Measurements from ENCODE around the gene DOK7. TPM values are rescaled to one million over a fixed set of nuclear protein-coding genes. Genes with fewer than 3 reads are reported as not detected.

Gene DOK7
- total RNA-seq, 4 donors from 2014 or later: 1.7 to 11.2 (median 2.6) TPM

- Histone ChIP-seq H3K4me3 (no peak overlapping the region), H3K36me3 (no peaks in the 10 kb centered on the region), H3K27ac (no peak overlapping the region), H3K9me3 (no peaks in the 10 kb centered on the region), H3K4me1 (no peaks in the 10 kb centered on the region), H3K27me3 (peaks cover 90% of the 10 kb centered on the region)
- TF ChIP-seq POLR2AphosphoS5 (IDR thresholded peaks at IDR 0.05) (no peak), POLR2A (IDR thresholded peaks at IDR 0.05) (no peak), EP300 (IDR thresholded peaks at IDR 0.05) (no peak)
- TF ChIP-seq, protein P1, sequence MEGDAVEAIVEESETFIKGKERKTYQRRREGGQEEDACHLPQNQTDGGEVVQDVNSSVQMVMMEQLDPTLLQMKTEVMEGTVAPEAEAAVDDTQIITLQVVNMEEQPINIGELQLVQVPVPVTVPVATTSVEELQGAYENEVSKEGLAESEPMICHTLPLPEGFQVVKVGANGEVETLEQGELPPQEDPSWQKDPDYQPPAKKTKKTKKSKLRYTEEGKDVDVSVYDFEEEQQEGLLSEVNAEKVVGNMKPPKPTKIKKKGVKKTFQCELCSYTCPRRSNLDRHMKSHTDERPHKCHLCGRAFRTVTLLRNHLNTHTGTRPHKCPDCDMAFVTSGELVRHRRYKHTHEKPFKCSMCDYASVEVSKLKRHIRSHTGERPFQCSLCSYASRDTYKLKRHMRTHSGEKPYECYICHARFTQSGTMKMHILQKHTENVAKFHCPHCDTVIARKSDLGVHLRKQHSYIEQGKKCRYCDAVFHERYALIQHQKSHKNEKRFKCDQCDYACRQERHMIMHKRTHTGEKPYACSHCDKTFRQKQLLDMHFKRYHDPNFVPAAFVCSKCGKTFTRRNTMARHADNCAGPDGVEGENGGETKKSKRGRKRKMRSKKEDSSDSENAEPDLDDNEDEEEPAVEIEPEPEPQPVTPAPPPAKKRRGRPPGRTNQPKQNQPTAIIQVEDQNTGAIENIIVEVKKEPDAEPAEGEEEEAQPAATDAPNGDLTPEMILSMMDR (IDR thresholded peaks at IDR 0.05): no peak
- DNase-seq (ENCODE audit: low spot score in 2 of 2): no peak
- 88% methylated on average over 12 of the region's 22 CpGs for WGBS
These were observed 13.2 kb downstream of the DOK7 start for GRCh38 chr4:3476341-3476747.

DNA sequence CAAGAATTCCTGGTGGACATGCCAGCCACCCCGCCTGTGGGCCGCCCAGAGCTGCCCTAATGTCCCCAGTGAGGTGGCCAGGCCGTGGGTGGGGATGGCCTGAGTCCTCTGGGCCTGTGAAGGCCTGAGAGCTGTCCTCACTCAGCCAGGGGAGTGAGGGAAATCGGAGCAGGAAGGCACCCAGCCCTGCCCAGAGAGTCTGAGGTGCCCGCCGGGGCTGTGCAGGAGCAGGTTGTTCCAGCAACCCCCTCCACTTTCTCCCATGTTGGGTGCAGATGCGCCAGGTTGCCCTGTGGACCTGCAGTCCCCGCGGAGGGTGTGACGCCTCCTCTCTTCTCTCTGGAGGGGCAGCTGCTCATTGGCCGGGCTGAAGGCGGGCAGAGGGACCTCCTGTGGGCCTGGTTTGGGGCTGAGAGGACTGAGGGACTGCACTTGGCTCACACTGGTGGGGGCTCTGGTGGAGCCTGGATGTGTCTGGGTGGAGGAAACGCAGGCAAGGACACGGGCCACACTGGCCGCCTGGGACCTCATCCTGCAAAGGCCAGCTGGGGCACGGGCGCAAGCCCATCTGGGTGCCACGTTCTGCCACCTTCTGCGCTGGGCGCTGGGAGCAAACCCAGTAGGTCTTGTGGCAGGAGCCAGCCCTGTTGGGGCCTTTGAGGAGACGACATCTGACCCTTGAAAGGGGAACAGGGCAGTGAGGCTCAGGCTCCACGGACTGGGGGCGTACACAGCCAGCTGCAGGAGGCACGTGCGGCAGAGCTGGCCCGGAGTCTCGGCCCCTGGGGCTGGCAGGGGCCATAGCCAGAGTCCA lies 14.0 kb downstream of the DOK7 start:
- Histone ChIP-seq H3K27ac (no peak overlapping the region), H3K9me3 (no peaks in the 10 kb centered on the region), H3K36me3 (no peaks in the 10 kb centered on the region), H3K27me3 (peaks cover 86% of the 10 kb centered on the region), H3K4me1 (no peaks in the 10 kb centered on the region), H3K4me3 (no peak overlapping the region)
- no peak for DNase-seq (ENCODE audit: low spot score in 2 of 2)
- WGBS: 90% methylated on average over 10 of the region's 27 CpGs
- TF ChIP-seq EP300 (IDR thresholded peaks at IDR 0.05) (no peak), POLR2A (IDR thresholded peaks at IDR 0.05) (no peak), POLR2AphosphoS5 (IDR thresholded peaks at IDR 0.05) (no peak)
- TF ChIP-seq, protein P1 (IDR thresholded peaks at IDR 0.05): no peak

DNA sequence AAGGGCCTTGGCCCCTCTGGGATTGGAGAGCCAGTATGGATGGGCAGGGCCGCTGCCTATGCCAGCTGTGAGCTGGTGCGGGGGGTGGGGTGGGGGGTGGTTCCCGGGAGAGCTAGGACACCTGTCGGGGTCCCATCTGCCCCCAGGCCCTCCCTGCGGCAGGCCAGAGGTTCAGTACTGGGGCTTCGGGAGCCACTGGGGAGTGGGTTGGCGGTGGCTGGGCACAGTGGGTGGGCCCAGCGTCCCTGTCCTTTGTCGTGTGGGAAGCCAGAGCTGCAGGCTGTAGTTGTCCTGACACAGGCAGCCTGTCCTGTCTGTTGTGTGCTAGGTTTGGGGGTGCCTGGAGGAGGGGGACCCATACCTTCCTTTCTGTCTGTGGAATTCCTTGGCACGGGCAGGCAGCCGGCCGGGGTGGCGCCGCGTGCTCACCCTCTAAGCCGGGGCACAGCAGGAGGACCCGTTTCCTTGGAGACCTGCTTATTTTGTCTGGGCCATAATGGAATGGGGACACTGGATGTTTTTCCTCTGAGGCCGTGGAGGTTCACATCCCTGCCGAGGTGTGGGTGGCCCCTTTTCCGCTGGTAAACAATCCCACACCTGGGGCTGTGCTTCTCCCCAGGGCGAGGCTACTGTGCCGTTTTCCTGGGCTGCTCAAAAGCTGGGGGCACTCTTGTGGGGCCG lies 14.8 kb downstream of the DOK7 start:
- Histone ChIP-seq H3K36me3 (no peaks in the 10 kb centered on the region), H3K27me3 (peaks cover 86% of the 10 kb centered on the region), H3K9me3 (no peaks in the 10 kb centered on the region), H3K4me3 (no peak overlapping the region), H3K27ac (no peak overlapping the region), H3K4me1 (no peaks in the 10 kb centered on the region)
- DNase-seq (ENCODE audit: low spot score in 2 of 2): no peak
- TF ChIP-seq EP300 (IDR thresholded peaks at IDR 0.05): no peak
- no peak for TF ChIP-seq POLR2A (IDR thresholded peaks at IDR 0.05)
- TF ChIP-seq, protein P1 (IDR thresholded peaks at IDR 0.05): no peak
- no peak for TF ChIP-seq POLR2AphosphoS5 (IDR thresholded peaks at IDR 0.05)
- WGBS: 50% methylated on average over 6 of the region's 23 CpGs

DNA sequence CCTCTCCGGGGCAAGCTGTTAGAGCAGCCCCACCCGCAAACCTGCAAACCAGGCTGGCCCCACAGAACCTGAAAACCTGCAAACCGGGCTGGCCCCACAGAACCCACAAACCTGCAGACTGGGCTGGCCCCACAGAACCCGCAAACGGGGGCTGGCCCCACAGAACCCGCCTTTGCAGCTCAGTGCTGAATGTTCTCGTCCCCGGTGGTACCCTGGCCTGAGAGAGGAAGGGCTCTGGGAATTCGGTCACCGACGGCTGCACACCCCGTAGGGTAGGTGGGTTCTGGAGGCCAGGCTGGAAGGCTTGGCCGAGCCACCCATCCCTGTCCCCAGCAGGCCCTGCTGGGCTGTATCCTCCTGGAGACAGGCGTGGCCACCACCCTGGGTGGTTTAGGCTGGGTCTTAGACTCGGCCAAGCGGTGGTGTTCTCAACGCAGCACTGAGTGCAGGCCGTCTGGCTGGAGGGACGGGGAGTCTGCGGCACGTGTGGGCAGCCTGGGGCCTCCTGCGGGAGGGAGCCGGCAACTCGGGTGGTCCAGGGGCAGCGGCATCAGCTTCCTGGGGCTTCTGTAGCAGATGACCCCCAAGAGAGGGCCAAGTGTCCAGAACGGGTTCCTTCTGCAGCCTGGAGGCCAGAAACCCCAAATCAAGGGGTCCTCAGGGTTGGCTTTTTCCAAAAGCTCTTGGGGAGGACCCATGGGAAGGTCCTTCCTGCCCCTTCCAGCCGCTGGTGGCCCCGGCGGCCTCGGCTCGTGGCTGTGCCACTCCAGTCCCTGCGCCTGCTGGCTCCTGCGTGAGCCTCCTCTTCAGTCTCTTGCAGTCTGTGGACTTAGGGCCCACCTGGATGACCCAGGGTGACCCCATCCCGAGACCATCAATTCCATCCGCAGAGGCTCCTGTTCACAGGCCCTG lies 15.6 kb downstream of the DOK7 start:
- WGBS: 87% methylated on average over 16 of the region's 35 CpGs
- Histone ChIP-seq H3K4me3 (no peak overlapping the region), H3K27ac (no peak overlapping the region), H3K9me3 (no peaks in the 10 kb centered on the region), H3K4me1 (peaks cover 4% of the 10 kb centered on the region), H3K27me3 (peaks cover 85% of the 10 kb centered on the region), H3K36me3 (no peaks in the 10 kb centered on the region)
- no peak for DNase-seq (ENCODE audit: low spot score in 2 of 2)
- TF ChIP-seq, protein P1 (IDR thresholded peaks at IDR 0.05): no peak
- TF ChIP-seq POLR2A (IDR thresholded peaks at IDR 0.05) (no peak), POLR2AphosphoS5 (IDR thresholded peaks at IDR 0.05) (no peak), EP300 (IDR thresholded peaks at IDR 0.05) (no peak)
